Pericardium fibroblast (primary cell): ENCODE measurements around the gene ANTXR1. TPM values are rescaled to one million over a fixed set of nuclear protein-coding genes. Genes with fewer than 3 reads are reported as not detected.

Source experiments
- total RNA-seq: library from RNA; depleted of rRNA; stranded (reverse); fragments of >200 nt; gene quantifications from 2 replicates; pipeline ENCODE4 v1.2.3, GENCODE V29; 2015

The ANTXR1 gene
- total RNA-seq = 81.8 and 131 TPM in 2 replicates

DNA sequence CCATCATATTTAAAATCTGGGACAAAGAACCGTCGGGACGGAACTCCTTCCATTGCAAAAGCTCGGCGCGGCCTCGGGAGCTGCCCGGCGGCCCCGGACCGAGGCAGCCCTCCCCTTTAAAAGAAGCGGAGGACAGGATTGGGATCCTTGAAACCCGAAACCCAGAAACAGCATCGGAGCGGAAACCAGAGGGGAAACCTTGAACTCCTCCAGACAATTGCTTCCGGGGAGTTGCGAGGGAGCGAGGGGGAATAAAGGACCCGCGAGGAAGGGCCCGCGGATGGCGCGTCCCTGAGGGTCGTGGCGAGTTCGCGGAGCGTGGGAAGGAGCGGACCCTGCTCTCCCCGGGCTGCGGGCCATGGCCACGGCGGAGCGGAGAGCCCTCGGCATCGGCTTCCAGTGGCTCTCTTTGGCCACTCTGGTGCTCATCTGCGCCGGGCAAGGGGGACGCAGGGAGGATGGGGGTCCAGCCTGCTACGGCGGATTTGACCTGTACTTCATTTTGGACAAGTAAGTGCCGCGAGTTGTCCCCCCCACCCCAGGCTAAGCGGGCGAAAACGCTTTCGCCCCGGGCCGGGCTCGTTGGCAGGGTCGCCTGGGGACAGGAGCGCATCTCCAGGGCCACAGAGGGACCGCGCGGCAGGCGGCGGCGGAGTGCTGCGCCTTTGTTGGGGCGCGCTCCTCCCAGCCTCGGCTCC is at the start of gene ANTXR1:
ANTXR1 (plus strand) TSS at position 38 of the 698 bp plus-strand sequence; CDS start at position 359, 321 bp downstream.

DNA sequence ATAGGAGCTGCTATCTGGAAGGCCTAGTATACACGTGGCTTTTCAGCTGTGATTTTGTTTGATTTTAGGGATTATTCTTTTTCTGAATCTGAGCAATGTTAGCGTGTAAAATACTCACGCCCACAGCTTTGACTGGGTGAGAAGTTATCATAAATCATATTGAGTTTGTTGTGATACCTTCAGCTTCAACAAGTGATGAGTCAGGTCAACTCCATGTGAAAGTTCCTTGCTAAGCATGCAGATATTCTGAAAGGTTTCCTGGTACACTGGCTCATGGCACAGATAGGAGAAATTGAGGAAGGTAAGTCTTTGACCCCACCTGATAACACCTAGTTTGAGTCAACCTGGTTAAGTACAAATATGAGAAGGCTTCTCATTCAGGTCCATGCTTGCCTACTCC is 38.7 kb upstream of the ANTXR1 start, which contains the start of gene GKN1:
GKN1 (plus strand) TSS at position 386 of the 400 bp plus-strand sequence. CDS start 42 bp downstream, outside the sequence.

Other genes starting within 250 kb of the ANTXR1 start
- gene BMP10, start 141.8 kb upstream of the ANTXR1 start, total RNA-seq = not detected in 2 replicates
- not detected in 2 replicates for gene GKN2, start 60.3 kb upstream of the ANTXR1 start, total RNA-seq
- gene GKN1, start 38.5 kb upstream of the ANTXR1 start, total RNA-seq = not detected in 2 replicates